ENCODE data around the gene PCF11.
"Not testable (repeated sequence)": the region's sequence is repeated elsewhere in the genome, so short reads cannot be mapped to it uniquely, and the experiment has no call there.

Gene PCF11

DNA sequence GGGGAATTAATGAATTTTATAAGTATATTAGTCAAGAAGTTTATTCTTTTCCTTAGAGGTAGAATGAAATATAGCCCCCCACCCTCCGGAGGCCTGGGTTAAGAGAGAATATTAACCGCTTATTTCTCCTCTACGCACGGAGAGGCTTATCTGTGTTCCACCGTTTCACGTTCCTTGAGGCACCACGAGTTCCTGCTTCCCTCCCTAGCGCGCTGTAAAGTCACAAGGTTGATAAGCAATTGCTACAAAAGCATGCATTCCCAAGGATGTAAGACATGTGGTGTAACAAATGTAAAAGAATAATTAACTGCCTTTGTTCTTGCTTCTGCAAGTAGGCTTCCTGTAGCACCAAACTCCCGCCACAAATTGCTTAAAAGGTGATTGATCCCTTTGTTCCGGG, 35.1 kb downstream of the PCF11 start:
- no peak for DNase-seq (ENCODE audit: low read depth)

DNA sequence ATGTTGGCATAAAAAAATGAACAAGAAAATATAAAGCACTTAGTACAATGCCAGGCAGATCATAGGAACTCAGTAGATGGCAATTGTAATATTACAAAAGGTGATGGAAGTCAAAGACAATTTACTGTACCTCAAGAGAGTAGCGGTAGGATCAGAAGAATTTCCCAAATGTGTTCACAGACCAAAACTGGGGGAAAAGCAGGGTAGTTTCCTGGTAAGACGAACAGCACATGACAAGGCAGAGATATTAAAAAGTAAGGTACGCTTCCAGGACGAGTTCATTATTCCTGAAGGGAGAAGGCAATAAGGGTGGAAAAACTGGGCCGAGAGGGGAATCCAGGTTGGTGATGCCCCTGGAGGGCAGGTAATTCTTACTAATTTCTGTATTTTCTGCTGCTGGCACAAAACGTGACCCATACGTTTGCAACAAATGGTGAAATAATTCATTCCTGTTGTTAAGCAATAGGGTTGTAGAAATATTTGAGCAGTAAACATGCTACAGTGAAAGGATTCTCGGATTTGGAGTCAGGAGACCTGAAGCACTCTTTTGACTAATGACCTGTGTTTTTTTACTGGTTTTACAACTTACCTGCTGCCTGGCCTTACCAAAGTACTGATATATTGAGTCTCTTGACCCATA, 35.8 kb downstream of the PCF11 start:
- no peak for DNase-seq (ENCODE audit: low read depth)

DNA sequence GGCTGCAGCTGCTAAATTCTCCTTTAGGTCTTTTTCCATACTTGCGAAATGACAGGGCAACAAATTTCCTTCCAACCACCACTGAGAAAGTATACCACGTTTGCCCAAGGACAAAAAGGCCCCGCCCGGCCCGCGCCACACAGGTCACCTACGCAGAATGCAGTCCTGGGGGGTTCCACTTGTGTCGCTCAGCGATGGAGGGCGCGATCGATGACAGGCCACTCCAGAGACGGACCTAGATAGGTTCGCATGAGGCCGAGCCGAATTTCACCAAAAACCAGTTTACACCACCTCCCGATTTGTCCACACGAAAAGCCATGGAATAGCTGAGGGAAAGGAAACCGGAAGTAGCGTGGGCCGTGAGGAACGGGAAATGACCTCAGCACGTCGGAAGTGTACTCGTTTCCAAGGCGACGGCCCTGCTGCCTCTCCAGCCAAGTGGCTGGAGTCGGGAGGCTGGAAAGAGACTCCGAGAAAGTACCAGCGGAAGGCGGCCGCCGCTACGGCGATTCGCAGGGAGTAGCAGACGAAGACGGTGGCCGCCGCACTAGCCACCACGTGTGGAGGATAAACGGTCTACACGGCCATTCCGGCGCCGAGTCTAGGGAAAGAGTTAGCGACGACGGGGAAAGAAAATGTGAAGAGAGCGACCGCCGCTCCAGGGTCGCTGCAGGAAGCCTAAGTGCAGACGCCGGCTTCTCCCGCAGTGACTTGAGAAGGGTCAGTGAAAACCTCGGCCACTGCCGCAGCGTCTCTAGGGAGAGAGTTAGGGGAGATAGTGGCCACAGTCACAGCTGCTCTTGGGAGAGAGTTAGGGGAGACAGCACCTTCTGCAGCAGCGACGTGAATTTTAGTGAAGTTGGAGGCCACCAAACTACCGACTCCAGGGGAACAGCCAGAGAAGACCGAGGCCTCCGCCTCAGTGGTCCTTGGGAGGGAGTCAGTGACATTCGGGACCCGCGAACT, 36.7 kb downstream of the PCF11 start, which contains the start of gene ANKRD42:
ANKRD42 (plus strand) TSS at position 398 of the 966 bp plus-strand sequence. CDS start 959 bp downstream, outside the sequence.
- DNase-seq (ENCODE audit: low read depth), result peak; percentile 70

DNA sequence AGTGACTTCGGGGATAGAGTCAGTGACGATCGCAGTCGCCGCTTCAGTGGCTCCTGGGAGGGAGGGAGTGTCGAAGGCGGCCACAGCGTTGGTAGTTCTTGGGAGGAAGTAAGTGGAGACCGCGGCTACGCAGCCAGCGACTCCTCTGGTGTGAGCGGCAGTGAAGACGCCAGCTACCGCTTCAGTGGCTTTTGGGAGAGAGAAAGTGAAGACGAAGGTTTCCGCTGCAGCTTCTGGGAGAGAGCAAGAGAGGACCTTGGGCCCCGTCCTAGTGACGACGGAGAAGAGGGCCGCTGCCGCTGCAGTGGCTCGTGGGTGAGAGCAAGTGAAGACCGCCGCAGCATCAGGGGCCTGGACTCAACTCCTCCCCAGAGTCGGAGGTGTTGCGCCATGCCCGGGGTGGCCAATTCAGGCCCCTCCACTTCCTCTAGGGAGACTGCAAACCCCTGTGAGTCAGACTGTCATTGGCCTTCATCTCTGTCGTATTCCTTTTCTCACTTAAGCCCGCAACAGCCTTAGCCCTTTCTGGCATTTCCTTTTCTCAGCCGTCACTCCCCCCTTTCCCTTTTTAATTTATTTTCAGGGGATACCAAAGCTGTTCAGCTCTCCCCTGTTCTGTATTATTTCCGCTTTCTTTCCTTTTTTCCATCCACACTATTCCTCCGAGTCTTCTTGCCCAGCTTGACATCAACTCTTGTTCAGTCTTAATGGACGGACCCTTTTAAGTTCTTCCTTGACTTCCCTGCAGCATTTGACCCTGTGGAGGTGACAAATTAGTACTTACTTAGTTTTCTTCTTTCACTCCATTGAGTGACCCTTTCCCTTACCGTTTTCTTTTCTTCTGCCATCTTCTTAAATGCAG, 37.6 kb downstream of the PCF11 start:
- peak; percentile 39 for DNase-seq (ENCODE audit: low read depth)

DNA sequence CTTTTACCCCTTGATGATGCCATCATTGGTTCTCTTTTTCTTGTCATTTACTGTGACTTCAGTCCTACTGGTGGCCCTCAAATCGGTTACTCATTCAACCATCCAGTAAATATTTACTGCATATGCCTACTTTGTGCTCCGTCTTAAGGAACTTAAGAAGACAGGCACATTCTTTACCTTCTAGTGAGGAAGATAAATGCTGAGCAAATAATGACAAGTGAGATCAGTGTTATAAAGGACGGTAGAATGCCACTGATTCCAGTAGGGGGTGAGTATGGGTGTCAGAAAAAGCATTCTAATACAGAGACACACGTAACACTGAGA, 38.2 kb downstream of the PCF11 start:
- no peak for DNase-seq (ENCODE audit: low read depth)

DNA sequence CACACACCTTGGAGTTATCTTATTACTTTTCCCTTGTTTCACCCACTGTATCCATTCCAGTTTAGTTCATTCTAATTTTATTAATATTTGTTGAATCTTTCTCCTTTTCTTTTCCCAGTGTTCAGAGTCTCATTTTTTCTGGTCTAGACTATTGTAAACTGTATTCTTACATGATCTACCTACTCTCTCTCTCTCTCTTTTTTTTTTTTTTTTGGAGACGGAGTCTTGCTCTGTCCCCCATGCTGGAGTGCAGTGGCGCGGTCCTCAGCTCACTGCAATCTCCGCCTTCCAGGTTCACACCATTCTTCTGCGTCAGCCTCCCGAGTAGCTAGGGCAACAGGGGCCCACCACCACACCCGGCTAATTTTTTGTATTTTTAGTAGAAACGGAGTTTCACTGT, 38.7 kb downstream of the PCF11 start:
- no peak for DNase-seq (ENCODE audit: low read depth)

DNA sequence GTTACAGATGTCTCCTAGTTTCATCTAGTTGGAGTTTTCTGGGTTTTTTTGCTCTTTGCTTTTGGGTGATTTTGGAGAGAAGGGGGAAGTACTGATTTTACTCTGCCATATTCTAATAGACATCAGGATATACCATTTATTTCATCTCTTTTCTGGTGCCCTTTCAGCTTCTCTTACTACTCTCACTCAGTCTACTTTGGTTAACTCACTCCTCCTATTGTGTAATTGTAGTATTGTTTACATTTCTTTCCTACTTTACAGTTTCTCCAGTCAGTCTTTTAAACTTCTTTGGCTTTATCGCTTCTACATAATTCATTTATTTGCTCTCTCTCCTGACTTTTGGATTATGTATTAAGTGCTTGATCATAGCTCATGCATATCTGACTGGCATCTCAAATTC, 43.1 kb downstream of the PCF11 start:
- no peak for DNase-seq (ENCODE audit: low read depth)

DNA sequence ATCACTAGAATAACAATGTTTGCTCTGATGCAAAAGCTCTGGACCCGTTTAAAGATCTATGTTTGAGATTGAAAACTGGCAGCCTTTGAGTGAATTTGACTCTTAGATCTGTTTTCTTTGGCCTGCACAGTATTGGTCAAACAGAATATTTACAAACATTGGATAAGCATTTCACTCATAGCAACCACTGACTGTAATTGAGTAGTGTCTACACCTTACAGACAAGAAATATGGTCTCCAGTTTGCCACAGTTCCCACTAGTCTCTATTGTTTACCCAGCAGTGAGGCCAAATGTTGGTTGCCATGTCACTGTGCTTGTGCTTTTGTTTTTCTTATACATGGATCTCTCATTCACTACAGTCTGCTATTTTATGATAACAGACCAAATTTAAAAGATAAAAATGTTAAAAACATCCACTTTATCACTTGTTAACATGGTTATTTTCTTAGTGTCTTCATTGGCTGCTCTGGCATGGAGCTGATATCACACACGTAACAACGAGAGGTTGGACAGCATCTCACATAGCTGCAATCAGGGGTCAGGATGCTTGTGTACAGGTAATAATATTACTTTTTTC, 48.8 kb downstream of the PCF11 start:
- DNase-seq (ENCODE audit: low read depth), result no peak

DNA sequence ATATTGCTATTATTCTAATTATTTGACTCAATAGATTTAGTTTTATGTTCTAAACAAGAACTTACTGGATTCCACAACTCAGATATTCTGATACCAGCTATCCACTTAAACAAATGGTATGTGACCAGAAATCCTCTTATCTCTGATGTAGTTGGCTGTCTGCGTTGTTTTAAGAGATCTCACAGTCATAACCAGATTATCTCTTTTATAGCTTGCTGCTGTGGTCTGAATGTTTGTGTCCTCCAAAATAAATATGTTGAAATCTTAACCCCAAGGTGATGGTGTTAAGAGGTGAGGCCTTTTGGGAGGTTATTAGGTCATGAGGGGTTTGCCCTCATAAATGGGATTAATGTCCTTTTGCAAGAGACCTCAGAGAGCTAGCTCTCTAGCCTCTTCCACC, 49.3 kb downstream of the PCF11 start:
- DNase-seq (ENCODE audit: low read depth), result no peak

DNA sequence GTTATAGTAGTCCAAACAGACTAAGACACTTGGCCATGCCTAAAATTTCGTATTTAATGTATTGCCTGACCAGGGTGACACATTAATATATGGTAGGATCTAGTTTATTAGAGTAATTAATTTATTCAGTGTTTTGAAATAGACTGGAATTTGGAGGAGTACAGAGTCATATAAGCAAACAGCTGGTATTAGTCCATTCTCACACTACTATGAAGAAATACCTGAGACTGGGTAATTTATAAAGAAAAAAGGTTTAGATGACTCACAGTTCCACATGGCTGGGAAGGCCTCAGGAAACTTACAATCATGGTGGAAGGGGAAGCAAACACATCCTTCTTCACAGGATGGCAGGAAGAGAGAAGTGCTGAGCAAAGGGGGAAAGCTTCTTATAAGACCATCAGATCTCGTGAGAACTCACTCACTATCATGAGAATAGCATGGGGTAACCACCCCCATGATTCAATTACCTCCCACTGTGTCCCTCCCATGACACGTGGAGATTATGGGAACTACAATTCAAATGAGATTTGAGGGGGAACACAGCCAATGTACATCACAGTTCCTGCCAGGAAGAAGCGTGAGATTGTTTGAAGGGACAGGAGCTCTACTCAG, 49.9 kb downstream of the PCF11 start:
- DNase-seq (ENCODE audit: low read depth), result not testable (repeated sequence)

DNA sequence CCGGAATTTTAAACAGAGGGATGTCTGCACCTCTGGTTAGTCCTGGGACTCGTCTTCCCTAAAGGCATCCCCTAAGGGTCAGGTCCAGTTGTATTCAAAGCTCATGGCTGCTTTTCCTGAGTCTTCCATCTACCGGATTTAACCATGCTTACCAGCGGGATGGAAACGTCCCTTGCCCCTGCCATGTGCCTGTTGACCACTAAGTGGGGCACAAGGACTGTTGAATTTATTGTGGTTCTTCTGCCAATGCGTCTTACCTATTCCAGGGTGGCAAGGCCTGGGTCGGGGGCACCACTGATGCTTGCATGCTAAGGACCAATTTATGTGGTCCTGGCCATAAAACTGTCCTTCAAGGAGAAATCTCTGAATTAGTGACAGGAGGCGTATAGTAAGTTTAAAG, 62.2 kb downstream of the PCF11 start:
- no peak for DNase-seq (ENCODE audit: low read depth)

DNA sequence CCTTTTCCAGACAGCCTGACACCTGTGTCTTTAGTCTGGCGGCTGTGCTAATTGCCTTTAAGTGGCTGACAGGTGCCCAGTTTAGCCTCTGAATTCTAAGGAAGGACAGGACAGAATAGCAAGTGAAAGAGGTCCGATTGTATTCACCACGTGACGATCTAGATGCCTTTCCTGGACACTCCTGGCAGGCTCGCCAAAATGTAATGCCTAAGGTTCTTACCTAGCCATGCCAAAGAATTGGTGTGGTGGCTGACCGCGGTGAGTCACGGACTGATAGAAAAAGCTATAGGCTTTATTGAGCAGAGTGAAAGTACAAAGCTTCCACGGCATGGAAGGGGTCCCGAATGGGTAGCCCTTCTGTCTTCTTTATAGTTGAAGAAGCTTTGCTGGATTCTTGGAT, 63.3 kb downstream of the PCF11 start:
- no peak for DNase-seq (ENCODE audit: low read depth)

DNA sequence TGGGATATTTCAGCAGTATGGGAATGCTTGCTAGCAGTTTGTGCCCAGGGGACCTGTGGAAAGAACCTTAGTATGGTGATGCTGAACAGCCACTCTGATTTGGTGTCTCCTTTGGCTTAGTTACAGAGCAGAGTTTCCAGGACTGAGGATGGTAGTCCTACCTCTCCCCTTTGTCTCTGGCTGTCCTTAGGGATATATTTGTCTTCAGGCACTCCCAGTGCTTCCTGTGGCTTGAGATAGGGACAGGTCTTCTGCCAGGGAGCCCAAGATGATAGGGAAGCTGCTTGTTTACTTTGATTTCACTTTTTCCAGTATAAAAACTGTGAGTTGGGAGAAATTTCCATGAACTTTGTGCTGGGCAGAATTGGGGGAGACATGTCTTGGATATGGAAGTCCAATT, 64.8 kb downstream of the PCF11 start:
- DNase-seq (ENCODE audit: low read depth), result no peak

DNA sequence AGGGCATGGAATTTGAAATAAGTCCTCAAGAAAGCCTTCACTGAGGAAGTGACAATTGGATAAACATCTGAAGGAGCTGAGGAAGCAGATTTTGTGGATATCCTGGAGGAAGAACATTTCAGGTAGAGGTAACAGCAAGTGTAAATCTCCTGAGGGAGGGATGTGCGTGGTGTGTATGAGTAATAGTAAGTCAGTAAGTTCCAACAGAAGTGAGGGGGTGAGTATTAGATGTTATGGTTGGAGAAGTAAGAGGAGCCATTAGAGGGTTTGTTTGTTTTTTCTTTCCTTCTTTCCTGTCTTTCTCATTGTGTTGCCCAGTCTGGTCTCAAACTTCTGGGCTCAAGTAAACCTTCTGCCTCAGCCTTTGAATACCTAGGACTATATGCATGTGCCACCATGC, 65.6 kb downstream of the PCF11 start:
- DNase-seq (ENCODE audit: low read depth), result no peak

DNA sequence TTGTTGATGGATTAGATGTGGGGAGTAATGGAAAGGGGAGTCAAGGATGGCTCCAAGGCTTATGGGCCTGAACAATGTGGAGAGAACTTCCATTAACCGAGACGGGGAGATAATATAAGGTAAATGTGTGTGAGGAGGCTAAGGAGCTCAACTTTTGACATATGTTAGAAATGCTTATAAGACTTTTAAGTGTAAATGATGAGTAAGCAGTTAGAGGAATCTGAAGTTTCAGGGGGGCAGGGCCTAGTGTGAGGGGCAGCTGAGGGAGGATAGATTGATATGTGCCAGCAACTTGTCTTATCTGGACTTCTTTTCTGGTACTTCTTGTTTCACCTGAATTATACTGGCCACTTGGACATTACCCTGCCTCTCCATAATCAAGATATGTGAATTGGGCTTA, 66.5 kb downstream of the PCF11 start:
- no peak for DNase-seq (ENCODE audit: low read depth)

DNA sequence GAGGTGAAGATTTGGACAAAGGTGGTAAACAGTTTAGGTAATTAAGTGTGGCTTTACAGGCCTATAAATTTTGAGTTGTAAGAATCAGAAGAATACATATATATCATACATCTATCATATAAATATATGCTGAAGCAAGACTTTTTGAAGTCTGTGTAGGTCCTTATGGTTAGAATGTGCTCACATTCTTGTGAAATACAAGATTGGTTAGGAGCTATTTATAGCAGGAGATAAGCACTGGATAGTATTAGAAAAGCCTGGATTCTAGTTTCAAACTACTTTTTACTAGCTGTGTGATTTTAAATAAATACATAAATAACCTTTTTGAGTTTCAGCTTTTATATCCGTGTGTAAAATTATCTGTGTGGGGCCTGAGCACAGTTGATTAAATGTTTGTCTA, 78.9 kb downstream of the PCF11 start:
- no peak for DNase-seq (ENCODE audit: low read depth)
